ENCODE measurements around the gene OGA.

Gene OGA

DNA sequence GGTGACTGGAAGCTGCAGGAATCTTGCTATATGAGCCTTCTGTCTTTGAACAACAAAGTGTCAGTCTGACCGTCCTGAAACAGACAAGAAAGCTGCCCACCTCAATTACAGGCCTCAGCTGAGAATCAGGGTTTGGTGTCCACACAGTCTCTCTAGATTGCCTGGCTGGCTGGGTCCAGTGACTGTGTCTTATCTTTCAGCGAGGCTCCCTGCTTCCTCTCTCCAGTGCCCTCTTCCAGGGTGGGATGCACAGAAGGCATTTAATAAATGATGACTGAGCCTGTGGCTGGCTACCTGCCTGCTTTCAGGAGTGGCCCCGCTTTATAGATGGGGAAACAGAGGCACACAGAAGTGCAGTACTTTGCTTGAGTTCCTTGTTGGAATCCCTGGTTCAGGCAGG, 69.7 kb downstream of the OGA start:
- H4K20me1 ChIP-seq (ENCODE audit: low read depth, low read length) = no peaks in the 10 kb centered on the region
- no peaks in the 10 kb centered on the region for H3K36me3 ChIP-seq (ENCODE audit: low read length)
- H3K79me2 ChIP-seq (ENCODE audit: insufficient read depth, low read length) = no peaks in the 10 kb centered on the region
- no peaks in the 10 kb centered on the region for H3F3A ChIP-seq (ENCODE audit: insufficient read depth)
- TF ChIP-seq EZH2phosphoT487 (conservative IDR thresholded peaks at IDR 0.05; ENCODE audit: low read length) = no peak
- TF ChIP-seq, protein P1, sequence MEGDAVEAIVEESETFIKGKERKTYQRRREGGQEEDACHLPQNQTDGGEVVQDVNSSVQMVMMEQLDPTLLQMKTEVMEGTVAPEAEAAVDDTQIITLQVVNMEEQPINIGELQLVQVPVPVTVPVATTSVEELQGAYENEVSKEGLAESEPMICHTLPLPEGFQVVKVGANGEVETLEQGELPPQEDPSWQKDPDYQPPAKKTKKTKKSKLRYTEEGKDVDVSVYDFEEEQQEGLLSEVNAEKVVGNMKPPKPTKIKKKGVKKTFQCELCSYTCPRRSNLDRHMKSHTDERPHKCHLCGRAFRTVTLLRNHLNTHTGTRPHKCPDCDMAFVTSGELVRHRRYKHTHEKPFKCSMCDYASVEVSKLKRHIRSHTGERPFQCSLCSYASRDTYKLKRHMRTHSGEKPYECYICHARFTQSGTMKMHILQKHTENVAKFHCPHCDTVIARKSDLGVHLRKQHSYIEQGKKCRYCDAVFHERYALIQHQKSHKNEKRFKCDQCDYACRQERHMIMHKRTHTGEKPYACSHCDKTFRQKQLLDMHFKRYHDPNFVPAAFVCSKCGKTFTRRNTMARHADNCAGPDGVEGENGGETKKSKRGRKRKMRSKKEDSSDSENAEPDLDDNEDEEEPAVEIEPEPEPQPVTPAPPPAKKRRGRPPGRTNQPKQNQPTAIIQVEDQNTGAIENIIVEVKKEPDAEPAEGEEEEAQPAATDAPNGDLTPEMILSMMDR (IDR thresholded peaks at IDR 0.05; ENCODE audit: insufficient read depth, low read length, poor library complexity, severe bottlenecking) = no peak
- H2AFZ ChIP-seq (ENCODE audit: low read depth, low read length, severe bottlenecking) = no peak overlapping the region
- no peaks in the 10 kb centered on the region for H3K9me2 ChIP-seq (replicated peaks; ENCODE audit: insufficient read depth, low read length)
- no peak overlapping the region for H3K27ac ChIP-seq (ENCODE audit: low read depth, low read length)
- no peaks in the 10 kb centered on the region for H3K27me3 ChIP-seq (ENCODE audit: low read length)
- H3K4me2 ChIP-seq (ENCODE audit: low read depth, low read length, poor library complexity, severe bottlenecking) = no peak overlapping the region
- H3K9ac ChIP-seq (ENCODE audit: low read length) = no peak overlapping the region
- H3K9me3 ChIP-seq (ENCODE audit: insufficient read depth, low read length) = no peaks in the 10 kb centered on the region
- H3K4me3 ChIP-seq (ENCODE audit: insufficient read depth, low read length, poor library complexity, severe bottlenecking) = no peak overlapping the region

DNA sequence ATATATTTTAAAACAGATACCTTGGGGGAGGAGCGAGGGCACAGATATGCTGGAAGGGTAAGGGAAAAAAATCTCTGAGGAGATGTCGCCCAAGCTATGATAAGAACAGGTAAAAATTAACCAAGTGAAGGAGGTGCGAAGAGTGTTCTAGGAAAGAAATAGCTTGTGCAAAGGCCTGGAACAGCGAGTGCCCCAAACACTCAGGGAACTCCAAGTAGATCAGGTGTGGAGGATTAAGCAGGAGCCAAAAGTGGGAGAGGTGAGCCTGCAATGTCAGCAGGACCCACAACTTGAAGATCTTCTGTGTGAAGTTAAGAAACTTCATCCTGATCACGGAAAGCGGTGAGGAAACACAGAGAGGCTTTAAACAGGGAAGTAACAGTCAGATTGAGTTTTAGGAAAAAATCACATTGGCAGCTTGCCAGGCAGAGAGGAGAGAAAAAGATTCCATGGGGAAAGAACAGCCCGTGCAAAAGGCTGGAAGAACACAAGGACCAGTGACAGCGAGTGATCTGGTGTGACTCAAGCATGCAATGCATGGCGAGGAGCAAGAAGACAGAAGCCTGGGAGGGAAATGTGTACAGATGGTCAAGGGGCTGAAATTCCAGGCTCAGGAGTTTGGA, 73.1 kb downstream of the OGA start:
- no peaks in the 10 kb centered on the region for H3K9me2 ChIP-seq (replicated peaks; ENCODE audit: insufficient read depth, low read length)
- no peaks in the 10 kb centered on the region for H3K79me2 ChIP-seq (ENCODE audit: insufficient read depth, low read length)
- H3K4me3 ChIP-seq (ENCODE audit: insufficient read depth, low read length, poor library complexity, severe bottlenecking) = no peak overlapping the region
- no peak overlapping the region for H2AFZ ChIP-seq (ENCODE audit: low read depth, low read length, severe bottlenecking)
- H3K36me3 ChIP-seq (ENCODE audit: low read length) = no peaks in the 10 kb centered on the region
- H3K27ac ChIP-seq (ENCODE audit: low read depth, low read length) = no peak overlapping the region
- H4K20me1 ChIP-seq (ENCODE audit: low read depth, low read length) = no peaks in the 10 kb centered on the region
- H3K9ac ChIP-seq (ENCODE audit: low read length) = no peak overlapping the region
- H3K9me3 ChIP-seq (ENCODE audit: insufficient read depth, low read length) = no peaks in the 10 kb centered on the region
- TF ChIP-seq, protein P1 (IDR thresholded peaks at IDR 0.05; ENCODE audit: insufficient read depth, low read length, poor library complexity, severe bottlenecking) = no peak
- no peak for TF ChIP-seq EZH2phosphoT487 (conservative IDR thresholded peaks at IDR 0.05; ENCODE audit: low read length)
- H3K27me3 ChIP-seq (ENCODE audit: low read length) = no peaks in the 10 kb centered on the region
- no peak overlapping the region for H3K4me2 ChIP-seq (ENCODE audit: low read depth, low read length, poor library complexity, severe bottlenecking)
- H3F3A ChIP-seq (ENCODE audit: insufficient read depth) = no peaks in the 10 kb centered on the region

DNA sequence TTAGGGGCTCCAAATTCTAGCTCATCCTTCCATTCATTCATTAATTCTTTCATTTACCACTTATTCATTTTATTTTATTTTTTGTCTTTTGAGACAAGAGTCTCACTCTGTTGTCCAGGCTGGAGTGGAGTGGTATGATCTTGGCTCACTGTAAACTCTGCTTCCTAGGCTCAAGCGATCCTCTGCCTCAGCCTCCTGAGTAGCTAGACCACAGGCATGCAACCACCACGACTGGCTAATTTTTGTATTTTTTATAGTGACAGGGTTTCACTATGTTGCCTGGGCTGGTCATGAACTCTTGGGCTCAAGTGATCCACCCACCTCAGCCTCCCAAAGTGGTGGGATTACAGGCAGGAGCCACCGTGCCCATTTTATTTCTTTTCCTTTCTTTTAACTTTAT, 74.0 kb downstream of the OGA start:
- Histone ChIP-seq H3K4me3 (ENCODE audit: insufficient read depth, low read length, poor library complexity, severe bottlenecking) (no peak overlapping the region), H4K20me1 (ENCODE audit: low read depth, low read length) (no peaks in the 10 kb centered on the region), H3F3A (ENCODE audit: insufficient read depth) (no peaks in the 10 kb centered on the region), H3K27ac (ENCODE audit: low read depth, low read length) (no peak overlapping the region), H3K9me2 (replicated peaks; ENCODE audit: insufficient read depth, low read length) (no peaks in the 10 kb centered on the region), H3K9ac (ENCODE audit: low read length) (no peak overlapping the region), H3K27me3 (ENCODE audit: low read length) (no peaks in the 10 kb centered on the region), H3K4me2 (ENCODE audit: low read depth, low read length, poor library complexity, severe bottlenecking) (no peak overlapping the region), H3K36me3 (ENCODE audit: low read length) (no peaks in the 10 kb centered on the region), H2AFZ (ENCODE audit: low read depth, low read length, severe bottlenecking) (no peak overlapping the region), H3K79me2 (ENCODE audit: insufficient read depth, low read length) (no peaks in the 10 kb centered on the region), H3K9me3 (ENCODE audit: insufficient read depth, low read length) (no peaks in the 10 kb centered on the region)
- TF ChIP-seq, protein P1 (IDR thresholded peaks at IDR 0.05; ENCODE audit: insufficient read depth, low read length, poor library complexity, severe bottlenecking) = no peak
- no peak for TF ChIP-seq EZH2phosphoT487 (conservative IDR thresholded peaks at IDR 0.05; ENCODE audit: low read length)
